B cell (primary cell): ENCODE results near the gene UTP25.

ENCODE experiments used
- EZH2 ChIP-seq: IDR thresholded peaks from 2 replicates; pipeline ENCODE4 v1.6.1; 2012; ENCODE audit warnings: borderline replicate concordance, low read depth, mild to moderate bottlenecking, moderate library complexity, low read length; ENCODE audit not compliant: insufficient read depth, poor library complexity, severe bottlenecking
- TF ChIP-seq, protein P1 (sequence below): fragments of 200-600 bp; IDR thresholded peaks from one replicate; pipeline ENCODE4 v1.8.0; 2022; ENCODE audit warnings: antibody characterized with exemption, mild to moderate bottlenecking

GRCh38 chr1:209808059-209808581 lies 19.7 kb upstream of the UTP25 start:
- TF ChIP-seq, protein P1, sequence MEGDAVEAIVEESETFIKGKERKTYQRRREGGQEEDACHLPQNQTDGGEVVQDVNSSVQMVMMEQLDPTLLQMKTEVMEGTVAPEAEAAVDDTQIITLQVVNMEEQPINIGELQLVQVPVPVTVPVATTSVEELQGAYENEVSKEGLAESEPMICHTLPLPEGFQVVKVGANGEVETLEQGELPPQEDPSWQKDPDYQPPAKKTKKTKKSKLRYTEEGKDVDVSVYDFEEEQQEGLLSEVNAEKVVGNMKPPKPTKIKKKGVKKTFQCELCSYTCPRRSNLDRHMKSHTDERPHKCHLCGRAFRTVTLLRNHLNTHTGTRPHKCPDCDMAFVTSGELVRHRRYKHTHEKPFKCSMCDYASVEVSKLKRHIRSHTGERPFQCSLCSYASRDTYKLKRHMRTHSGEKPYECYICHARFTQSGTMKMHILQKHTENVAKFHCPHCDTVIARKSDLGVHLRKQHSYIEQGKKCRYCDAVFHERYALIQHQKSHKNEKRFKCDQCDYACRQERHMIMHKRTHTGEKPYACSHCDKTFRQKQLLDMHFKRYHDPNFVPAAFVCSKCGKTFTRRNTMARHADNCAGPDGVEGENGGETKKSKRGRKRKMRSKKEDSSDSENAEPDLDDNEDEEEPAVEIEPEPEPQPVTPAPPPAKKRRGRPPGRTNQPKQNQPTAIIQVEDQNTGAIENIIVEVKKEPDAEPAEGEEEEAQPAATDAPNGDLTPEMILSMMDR = no peak
- no peak for TF ChIP-seq EZH2
